ENCODE measurements around the gene NIT2.

Gene NIT2

GRCh38 chr3:100396967-100397366 lies 62.4 kb downstream of the NIT2 start:
- no peak for DNase-seq (ENCODE audit: low read depth in 2 of 2)

DNA sequence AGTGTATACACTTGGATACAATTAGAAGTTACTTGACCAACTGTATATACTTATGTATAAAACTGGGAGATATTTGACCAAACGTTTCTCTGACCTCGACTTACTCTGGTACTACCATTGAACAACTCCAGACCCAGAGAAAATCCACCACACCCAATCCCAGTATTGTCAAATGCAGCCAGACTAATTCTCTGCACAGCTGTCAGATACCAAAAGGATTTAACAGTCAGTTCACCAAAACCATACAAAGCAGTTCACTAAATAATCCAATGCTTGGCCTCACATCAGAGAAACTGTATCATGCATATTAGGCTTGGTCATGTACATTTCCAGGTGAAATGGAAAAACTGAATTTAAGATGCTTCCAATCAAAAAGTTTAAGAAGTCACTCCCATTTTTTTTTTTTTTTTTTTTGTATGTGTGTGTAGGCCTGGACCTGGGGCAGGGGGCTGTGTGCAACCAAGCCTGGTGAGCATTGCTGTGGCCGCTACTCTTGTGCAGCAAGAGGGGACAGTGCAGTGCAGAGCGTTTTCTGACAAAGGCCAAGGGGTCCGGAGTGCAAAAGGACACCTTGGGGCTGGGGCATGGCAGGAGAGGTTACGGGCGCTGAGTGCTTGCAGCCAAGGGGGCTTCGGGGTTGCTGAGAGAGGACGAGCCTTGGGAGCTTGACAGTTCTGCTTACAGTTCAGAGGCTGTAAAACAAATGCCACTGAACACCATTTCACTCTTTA lies 64.9 kb downstream of the NIT2 start:
- DNase-seq (ENCODE audit: low read depth in 2 of 2): no peak

GRCh38 chr3:100400419-100400779 lies 65.8 kb downstream of the NIT2 start:
- DNase-seq (ENCODE audit: low read depth in 2 of 2): no peak

GRCh38 chr3:100400780-100401673 lies 66.5 kb downstream of the NIT2 start, which contains the start of the genes LNP1 and TOMM70:
Gene LNP1, plus strand, starts transcription at chr3:100401539. Its CDS starts 28,191 bp downstream, at chr3:100429730.
Gene TOMM70, minus strand, starts transcription at chr3:100401089. Its CDS starts 140 bp downstream, at chr3:100400949.
- peak; percentile 87 to 89 for DNase-seq (ENCODE audit: low read depth in 2 of 2)

DNA sequence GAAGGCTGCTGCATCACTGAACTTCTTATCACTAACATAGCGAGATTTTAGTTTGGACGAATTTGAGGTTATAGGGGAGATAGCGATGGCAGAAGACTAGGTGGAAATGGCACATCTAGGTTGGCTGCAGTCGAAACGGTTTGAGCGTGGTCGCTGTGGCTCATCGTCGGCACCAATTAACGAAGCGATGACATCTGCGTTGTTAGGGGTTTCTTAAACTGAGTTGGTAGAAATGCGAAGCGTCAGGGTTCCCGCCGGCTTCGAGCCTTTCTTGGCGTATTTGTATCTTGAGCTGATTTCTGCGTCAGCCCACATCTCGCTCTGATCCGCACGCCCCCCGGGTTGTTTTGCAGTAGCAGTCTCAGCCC lies 67.1 kb downstream of the NIT2 start:
- no peak for DNase-seq (ENCODE audit: low read depth in 2 of 2)

DNA sequence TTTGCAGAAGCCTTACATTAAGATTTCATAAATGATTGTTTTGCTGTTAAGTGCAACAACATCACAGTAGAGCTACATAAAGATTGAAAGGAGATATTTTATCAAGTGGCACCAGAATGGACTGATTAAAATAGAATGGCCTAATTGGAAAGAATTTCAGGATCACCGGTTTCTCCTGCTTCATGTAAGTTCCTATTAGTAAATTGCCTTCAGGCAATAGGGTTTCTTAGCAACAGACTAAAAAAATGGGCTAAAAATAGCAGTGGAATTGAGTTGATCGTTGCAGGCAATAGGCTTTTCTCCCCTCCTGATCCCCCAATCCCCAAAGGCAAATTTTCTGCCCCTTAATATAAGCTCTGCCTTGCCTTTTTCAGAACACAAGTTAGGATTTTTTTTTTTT lies 67.7 kb downstream of the NIT2 start:
- no peak for DNase-seq (ENCODE audit: low read depth in 2 of 2)

DNA sequence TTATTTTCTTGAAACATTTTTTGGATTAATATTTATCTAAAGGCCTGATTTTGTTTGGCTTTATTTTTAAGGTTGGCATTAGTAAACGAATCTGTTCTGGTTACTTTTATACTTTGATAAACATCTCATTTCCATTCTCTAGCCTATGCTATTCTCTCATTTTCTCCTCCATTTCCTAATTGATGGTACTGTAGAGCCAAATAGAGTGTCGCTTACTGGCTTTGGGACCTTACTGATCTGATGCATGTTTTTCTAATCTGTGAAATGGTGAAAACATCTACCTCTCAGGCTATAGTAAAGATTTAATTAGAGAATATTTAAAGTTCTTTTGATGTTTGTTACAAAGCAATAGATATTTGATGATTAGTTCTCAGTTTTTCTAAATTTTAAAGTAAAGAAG lies 68.3 kb downstream of the NIT2 start:
- DNase-seq (ENCODE audit: low read depth in 2 of 2): no peak

GRCh38 chr3:100403362-100404249 lies 69.0 kb downstream of the NIT2 start:
- peak in 1 of 2 experiments; percentile 21 for DNase-seq (ENCODE audit: low read depth in 2 of 2)

- no peak for DNase-seq (ENCODE audit: low read depth in 2 of 2)
These were observed 69.6 kb downstream of the NIT2 start for GRCh38 chr3:100404250-100404548.

GRCh38 chr3:100407164-100407563 lies 72.6 kb downstream of the NIT2 start:
- no peak for DNase-seq (ENCODE audit: low read depth in 2 of 2)

- DNase-seq (ENCODE audit: low read depth in 2 of 2): no peak
These were observed 73.5 kb downstream of the NIT2 start for GRCh38 chr3:100407977-100408532.
